Measurements from ENCODE around the gene RNF20.
"Not testable (repeated sequence)": the region's sequence is repeated elsewhere in the genome, so short reads cannot be mapped to it uniquely, and the experiment has no call there.

The RNF20 gene, protein sequence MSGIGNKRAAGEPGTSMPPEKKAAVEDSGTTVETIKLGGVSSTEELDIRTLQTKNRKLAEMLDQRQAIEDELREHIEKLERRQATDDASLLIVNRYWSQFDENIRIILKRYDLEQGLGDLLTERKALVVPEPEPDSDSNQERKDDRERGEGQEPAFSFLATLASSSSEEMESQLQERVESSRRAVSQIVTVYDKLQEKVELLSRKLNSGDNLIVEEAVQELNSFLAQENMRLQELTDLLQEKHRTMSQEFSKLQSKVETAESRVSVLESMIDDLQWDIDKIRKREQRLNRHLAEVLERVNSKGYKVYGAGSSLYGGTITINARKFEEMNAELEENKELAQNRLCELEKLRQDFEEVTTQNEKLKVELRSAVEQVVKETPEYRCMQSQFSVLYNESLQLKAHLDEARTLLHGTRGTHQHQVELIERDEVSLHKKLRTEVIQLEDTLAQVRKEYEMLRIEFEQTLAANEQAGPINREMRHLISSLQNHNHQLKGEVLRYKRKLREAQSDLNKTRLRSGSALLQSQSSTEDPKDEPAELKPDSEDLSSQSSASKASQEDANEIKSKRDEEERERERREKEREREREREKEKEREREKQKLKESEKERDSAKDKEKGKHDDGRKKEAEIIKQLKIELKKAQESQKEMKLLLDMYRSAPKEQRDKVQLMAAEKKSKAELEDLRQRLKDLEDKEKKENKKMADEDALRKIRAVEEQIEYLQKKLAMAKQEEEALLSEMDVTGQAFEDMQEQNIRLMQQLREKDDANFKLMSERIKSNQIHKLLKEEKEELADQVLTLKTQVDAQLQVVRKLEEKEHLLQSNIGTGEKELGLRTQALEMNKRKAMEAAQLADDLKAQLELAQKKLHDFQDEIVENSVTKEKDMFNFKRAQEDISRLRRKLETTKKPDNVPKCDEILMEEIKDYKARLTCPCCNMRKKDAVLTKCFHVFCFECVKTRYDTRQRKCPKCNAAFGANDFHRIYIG

DNA sequence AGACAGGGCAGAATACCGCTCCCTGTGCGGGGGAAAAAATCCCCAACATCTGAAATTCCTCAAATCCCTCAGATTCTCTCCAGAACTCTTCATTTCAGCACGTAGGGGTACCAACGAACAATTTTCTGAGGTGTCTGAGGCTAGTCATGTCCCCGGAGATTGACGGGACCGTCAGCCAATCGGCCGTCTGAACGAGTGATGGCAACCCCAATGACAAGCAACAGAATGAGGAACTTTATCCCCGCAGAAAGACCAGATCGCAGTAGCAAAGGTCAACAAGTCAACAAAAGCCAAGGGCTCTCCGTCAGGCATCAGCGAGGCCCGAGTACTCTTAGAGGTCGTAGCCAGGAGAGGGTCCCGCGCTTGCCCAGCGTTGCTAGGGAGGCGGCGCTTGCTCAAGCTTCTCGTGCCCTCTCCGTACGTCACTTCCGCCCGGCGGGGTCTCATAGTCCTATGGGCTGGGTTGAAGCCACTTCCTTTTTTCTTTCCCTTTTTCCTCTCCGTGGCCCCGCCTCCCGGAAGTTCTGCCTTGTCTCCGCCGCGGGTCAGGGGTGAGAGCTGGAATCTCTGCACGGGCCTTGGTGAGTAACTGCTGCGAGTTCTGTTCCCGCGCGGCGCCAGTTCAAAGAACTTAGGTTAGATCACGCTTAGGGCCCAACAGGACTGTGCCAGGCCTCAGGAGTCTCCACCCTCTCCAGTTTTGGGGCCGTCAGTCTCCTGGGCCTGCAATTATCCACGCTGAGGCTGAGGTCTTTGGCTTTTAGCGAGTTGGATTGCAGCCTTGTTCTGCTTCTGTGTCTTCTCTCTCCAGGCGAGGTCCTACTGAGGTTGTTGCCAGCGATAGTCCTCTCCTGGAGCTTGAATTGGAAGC is at the start of gene RNF20:
RNF20 (plus strand) TSS at position 520 of the 871 bp plus-strand sequence. CDS start 1,571 bp downstream, outside the sequence.
- peak; percentile 97 to 99 (median 98) for DNase-seq (ENCODE audit: low read depth in 3 of 3)

- DNase-seq (ENCODE audit: low read depth in 3 of 3), result no peak
Measured at GRCh38 chr9:101484046-101484445, 49.6 kb upstream of the RNF20 start.

DNA sequence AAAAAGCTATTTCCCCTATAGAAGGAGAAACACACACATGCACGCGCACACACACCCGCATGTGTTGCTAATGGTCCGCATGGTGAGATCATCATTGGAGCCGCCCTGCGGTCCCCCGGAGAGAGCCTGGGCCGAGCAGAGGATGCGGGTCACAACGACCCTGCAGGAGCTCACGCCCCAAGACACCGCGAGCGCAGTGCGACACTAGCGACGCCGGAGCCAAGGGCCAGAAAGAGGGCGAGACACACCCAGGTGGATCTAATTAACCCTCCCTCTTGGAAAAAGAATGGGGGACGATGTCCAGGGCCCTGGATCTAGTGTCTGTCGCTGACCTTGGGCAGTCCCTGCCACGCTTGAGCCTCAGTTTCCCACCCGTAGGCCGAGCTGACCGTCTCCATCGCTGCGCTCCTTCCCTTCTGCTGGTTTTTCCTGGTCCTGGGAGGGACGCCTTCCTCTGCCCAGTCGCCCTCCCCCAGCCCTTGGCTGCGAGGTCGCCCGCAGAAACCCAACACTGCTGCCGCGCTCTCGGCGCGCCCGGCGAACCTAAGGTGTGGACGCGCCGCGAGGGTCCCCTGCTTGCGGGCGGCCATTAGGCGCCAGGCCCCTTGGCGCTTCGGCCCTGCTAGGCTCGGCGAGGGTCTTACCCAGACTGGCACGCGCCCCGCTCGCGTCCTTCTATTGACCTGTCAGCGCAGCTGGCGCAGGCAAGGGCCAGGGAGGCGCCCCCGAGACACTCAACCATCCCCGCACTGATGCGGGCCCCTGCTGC is 47.5 kb upstream of the RNF20 start:
- DNase-seq (ENCODE audit: low read depth in 3 of 3), result no peak

DNA sequence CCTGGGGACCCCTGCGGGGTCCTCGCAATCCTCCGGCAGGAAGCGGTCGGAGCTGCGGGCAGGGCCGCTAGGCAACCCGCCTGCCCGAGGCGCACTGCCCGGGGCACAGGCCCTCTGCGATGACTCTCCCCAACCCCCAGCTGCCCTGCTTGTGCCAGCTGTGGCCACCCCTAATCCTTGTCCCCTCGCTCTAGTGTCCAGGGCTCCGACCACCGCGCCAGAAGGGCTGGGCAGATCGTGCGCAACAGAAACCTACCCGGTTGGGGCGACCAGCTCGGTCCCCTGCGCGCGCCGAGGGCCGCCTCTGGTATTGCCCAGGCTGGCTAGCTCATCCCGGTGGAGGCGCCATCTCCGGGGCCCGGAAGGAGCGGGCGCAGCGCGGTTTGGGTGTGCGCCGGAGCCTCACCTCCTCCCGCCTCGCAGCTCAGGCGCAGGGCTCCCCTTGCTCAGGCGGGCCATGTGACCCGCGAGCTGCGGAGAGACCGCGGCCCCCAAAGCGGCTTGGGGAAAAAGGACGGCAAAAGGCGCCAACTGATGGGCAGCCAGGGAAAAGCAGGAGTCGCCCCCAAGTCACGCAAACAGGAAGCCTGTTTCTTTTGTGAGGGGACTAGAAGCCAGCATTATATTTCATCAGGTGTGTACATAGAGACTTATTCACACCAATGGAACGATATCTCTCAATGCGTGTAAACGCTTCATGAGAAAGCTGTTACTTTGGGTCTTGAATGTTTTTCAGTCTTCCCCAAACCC is 46.8 kb upstream of the RNF20 start:
- DNase-seq (ENCODE audit: low read depth in 3 of 3), result no peak

DNA sequence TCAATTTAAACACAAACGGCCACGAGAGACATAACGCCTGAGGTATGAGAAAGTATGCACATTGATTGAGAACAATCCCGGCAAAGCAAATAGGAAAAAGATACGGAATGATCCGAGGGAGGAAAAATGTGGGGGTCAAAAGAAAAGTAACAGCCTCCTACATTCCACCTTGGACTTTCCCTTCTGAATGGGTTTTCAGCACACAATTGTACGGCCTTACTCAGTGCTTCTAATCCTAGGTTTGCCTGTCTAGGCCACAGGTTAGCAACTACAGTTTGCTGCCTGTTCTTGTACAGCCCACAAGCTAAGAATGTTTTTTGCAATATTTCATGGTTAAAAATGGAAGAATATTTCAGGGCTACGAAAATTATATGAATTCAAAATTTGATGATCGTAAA is 46.2 kb upstream of the RNF20 start:
- DNase-seq (ENCODE audit: low read depth in 3 of 3), result no peak

- no peak for DNase-seq (ENCODE audit: low read depth in 3 of 3)
Measured at GRCh38 chr9:101495810-101496209, 37.8 kb upstream of the RNF20 start.

GRCh38 chr9:101498323-101498722 is 35.3 kb upstream of the RNF20 start:
- DNase-seq (ENCODE audit: low read depth in 3 of 3), result no peak

DNA sequence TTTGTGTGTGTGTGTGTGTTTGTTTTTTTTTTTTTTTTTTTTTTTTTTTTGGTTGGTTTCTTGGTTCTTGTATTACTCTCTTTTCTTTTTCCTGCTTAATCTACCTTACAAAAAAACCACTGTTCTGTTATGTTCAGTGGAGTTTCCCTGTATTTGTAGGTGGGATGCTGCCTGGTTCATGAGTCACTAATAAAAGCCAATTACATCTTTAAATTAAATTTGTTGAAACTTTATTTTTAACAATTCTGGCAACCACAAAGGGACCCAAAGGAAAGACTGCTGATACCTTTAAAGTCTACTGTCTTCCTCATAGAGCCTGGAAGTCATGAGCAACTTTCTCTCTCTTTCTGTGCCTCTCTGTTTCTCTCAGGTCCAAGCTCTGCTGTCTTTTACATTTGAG is 29.5 kb upstream of the RNF20 start:
- DNase-seq (ENCODE audit: low read depth in 3 of 3), result no peak

GRCh38 chr9:101508211-101508610 is 25.4 kb upstream of the RNF20 start:
- no peak for DNase-seq (ENCODE audit: low read depth in 3 of 3)

- DNase-seq (ENCODE audit: low read depth in 3 of 3), result no peak
Measured at GRCh38 chr9:101509572-101509971, 24.1 kb upstream of the RNF20 start.

- DNase-seq (ENCODE audit: low read depth in 3 of 3), result no peak
Measured at GRCh38 chr9:101510459-101510858, 23.2 kb upstream of the RNF20 start.

- DNase-seq (ENCODE audit: low read depth in 3 of 3), result no peak
Measured at GRCh38 chr9:101511009-101511408, 22.6 kb upstream of the RNF20 start.

DNA sequence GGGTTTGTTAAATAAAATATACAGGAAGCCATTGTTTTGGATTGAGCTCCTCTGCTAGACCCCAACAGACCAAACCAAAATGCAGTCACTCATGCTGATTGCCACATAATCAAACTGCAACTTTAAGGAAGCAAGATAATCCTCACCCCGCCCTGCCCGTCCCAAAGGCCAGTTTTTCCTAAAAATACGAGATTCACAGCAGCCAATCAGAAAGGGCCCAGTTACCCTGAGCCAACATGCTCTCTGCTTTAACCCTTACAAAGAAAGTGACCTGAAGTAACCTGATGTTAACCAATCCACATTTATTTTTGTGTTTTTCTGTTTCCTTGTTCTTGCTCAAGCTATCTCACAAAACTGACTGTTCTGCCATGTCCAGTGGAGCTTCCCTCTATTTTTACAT is 21.5 kb upstream of the RNF20 start:
- no peak for DNase-seq (ENCODE audit: low read depth in 3 of 3)

GRCh38 chr9:101513351-101513750 is 20.3 kb upstream of the RNF20 start:
- DNase-seq (ENCODE audit: low read depth in 3 of 3), result no peak

DNA sequence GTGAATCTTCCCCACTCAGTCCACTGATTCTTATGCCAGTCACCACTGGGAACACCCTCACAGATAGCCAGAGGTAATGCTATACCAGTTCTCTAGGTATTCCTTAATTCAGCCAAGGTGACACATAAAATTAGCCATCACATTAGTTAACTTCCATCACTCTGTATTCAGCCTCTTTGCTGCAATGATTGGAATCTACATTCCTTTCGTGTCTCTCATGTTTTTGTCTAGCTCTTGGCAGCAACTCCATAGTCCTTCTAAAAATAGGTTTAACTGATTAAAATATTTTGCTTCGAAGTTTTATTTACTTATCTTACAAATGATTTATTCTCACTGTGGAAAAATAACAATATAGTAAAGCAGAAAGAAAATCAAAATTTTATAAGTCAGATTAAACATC is 19.6 kb upstream of the RNF20 start:
- DNase-seq (ENCODE audit: low read depth in 3 of 3), result no peak

GRCh38 chr9:101516655-101517054 is 17.0 kb upstream of the RNF20 start:
- no peak for DNase-seq (ENCODE audit: low read depth in 3 of 3)

DNA sequence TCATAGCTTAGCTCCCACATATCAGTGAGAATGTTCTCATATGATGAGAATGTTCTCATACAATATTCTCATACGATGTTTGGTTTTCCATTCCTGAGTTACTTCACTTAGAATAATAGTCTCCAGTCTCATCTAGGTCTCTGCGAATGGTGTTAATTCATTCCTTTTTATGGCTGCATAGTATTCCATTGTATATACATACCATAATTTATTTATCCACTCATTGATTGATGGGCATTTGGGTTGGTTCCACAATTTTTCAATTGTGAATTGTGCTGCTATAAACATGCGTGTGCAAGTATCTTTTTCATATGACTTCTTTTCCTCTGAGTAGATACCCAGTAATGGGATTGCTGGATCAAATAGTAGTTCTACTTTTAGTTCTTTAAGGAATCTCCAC is 15.2 kb upstream of the RNF20 start:
- DNase-seq (ENCODE audit: low read depth in 3 of 3), result not testable (repeated sequence)

GRCh38 chr9:101524371-101524770 is 9.3 kb upstream of the RNF20 start:
- no peak for DNase-seq (ENCODE audit: low read depth in 3 of 3)

GRCh38 chr9:101527066-101527465 is 6.6 kb upstream of the RNF20 start:
- DNase-seq (ENCODE audit: low read depth in 3 of 3), result no peak

DNA sequence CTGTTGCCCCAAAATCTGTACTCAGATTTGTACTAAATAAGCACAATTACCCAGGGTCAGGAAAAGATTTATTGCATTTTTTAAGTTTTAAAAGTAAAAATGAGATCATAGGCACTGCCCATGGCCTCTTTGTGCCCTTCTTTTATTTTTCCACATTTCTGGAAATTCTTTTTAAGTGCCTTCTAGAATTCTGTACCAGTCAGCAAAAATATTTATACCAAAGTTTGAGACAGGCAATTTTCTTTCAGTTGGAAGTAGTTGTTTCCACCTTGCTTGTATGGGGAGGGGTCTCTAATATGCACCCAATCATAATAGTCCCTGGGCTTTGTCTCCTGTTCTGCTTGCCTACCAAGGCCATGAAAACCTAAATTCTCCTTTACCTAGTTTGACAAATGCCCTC is 5.6 kb upstream of the RNF20 start:
- no peak for DNase-seq (ENCODE audit: low read depth in 3 of 3)
